Measurements from ENCODE around the gene CHD1.

The CHD1 gene

GRCh38 chr5:98923966-98924365 lies 4.8 kb downstream of the CHD1 start:
- no peak for TF ChIP-seq EZH2phosphoT487 (conservative IDR thresholded peaks at IDR 0.05; ENCODE audit: low read length)
- TF ChIP-seq, protein P1, sequence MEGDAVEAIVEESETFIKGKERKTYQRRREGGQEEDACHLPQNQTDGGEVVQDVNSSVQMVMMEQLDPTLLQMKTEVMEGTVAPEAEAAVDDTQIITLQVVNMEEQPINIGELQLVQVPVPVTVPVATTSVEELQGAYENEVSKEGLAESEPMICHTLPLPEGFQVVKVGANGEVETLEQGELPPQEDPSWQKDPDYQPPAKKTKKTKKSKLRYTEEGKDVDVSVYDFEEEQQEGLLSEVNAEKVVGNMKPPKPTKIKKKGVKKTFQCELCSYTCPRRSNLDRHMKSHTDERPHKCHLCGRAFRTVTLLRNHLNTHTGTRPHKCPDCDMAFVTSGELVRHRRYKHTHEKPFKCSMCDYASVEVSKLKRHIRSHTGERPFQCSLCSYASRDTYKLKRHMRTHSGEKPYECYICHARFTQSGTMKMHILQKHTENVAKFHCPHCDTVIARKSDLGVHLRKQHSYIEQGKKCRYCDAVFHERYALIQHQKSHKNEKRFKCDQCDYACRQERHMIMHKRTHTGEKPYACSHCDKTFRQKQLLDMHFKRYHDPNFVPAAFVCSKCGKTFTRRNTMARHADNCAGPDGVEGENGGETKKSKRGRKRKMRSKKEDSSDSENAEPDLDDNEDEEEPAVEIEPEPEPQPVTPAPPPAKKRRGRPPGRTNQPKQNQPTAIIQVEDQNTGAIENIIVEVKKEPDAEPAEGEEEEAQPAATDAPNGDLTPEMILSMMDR (IDR thresholded peaks at IDR 0.05; ENCODE audit: insufficient read depth, low read length, poor library complexity, severe bottlenecking) = no peak
- Histone ChIP-seq H4K20me1 (ENCODE audit: low read depth, low read length) (peaks cover 19% of the 10 kb centered on the region), H3K79me2 (ENCODE audit: insufficient read depth, low read length) (peaks cover 85% of the 10 kb centered on the region), H3K9me2 (replicated peaks; ENCODE audit: insufficient read depth, low read length) (no peaks in the 10 kb centered on the region), H3K4me3 (ENCODE audit: insufficient read depth, low read length, poor library complexity, severe bottlenecking) (no peak overlapping the region), H3K9ac (ENCODE audit: low read length) (no peak overlapping the region), H3K27me3 (ENCODE audit: low read length) (no peaks in the 10 kb centered on the region), H3K9me3 (ENCODE audit: insufficient read depth, low read length) (no peaks in the 10 kb centered on the region), H3K36me3 (ENCODE audit: low read length) (peaks cover 43% of the 10 kb centered on the region; the same call in 1 of the 2 replicates), H2AFZ (ENCODE audit: low read depth, low read length, severe bottlenecking) (no peak overlapping the region), H3F3A (ENCODE audit: insufficient read depth) (no peaks in the 10 kb centered on the region), H3K27ac (ENCODE audit: low read depth, low read length) (no peak overlapping the region), H3K4me2 (ENCODE audit: low read depth, low read length, poor library complexity, severe bottlenecking) (no peak overlapping the region)

- no peaks in the 10 kb centered on the region for H3K9me3 ChIP-seq (ENCODE audit: insufficient read depth, low read length)
- no peaks in the 10 kb centered on the region for H3K9me2 ChIP-seq (replicated peaks; ENCODE audit: insufficient read depth, low read length)
- H3K9ac ChIP-seq (ENCODE audit: low read length) = no peak overlapping the region
- H3K36me3 ChIP-seq (ENCODE audit: low read length) = peaks cover 49% of the 10 kb centered on the region; the same call in 1 of the 2 replicates
- H2AFZ ChIP-seq (ENCODE audit: low read depth, low read length, severe bottlenecking) = no peak overlapping the region
- no peak overlapping the region for H3K27ac ChIP-seq (ENCODE audit: low read depth, low read length)
- no peaks in the 10 kb centered on the region for H3K27me3 ChIP-seq (ENCODE audit: low read length)
- no peak overlapping the region for H3K4me3 ChIP-seq (ENCODE audit: insufficient read depth, low read length, poor library complexity, severe bottlenecking)
- H3K4me2 ChIP-seq (ENCODE audit: low read depth, low read length, poor library complexity, severe bottlenecking) = no peak overlapping the region
- H4K20me1 ChIP-seq (ENCODE audit: low read depth, low read length) = peaks cover 14% of the 10 kb centered on the region
- H3K79me2 ChIP-seq (ENCODE audit: insufficient read depth, low read length) = peaks cover 95% of the 10 kb centered on the region
- H3F3A ChIP-seq (ENCODE audit: insufficient read depth) = no peaks in the 10 kb centered on the region; the same call in 1 of the 2 replicates
- TF ChIP-seq, protein P1 (IDR thresholded peaks at IDR 0.05; ENCODE audit: insufficient read depth, low read length, poor library complexity, severe bottlenecking) = no peak
- TF ChIP-seq EZH2phosphoT487 (conservative IDR thresholded peaks at IDR 0.05; ENCODE audit: low read length) = no peak
Observed at GRCh38 chr5:98921947-98922505, 6.8 kb downstream of the CHD1 start.

DNA sequence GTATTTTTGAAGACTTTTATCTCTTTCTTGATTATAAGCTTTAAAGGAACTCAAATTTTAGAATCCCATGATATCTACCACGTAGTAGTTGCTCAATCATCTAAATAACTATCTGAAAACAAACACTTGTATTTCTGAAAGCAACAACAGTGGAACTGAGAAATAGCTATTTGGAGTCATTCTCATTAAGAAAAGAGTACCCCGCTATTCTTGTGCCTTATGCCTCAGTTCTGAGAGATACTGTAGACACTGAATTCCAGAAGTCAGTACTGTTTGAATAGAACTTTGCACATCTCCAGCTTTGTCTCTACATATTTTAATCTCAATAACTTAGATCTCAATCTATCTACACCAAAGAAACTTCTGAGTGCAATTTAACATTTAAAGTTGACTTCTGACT lies 11.4 kb downstream of the CHD1 start:
- Histone ChIP-seq H3K27ac (ENCODE audit: low read depth, low read length) (no peak overlapping the region), H3F3A (ENCODE audit: insufficient read depth) (no peaks in the 10 kb centered on the region; the same call in 1 of the 2 replicates), H3K4me2 (ENCODE audit: low read depth, low read length, poor library complexity, severe bottlenecking) (no peak overlapping the region), H4K20me1 (ENCODE audit: low read depth, low read length) (peaks cover 39% of the 10 kb centered on the region), H3K9me3 (ENCODE audit: insufficient read depth, low read length) (no peaks in the 10 kb centered on the region), H3K9ac (ENCODE audit: low read length) (no peak overlapping the region), H3K79me2 (ENCODE audit: insufficient read depth, low read length) (peaks cover 98% of the 10 kb centered on the region), H3K36me3 (ENCODE audit: low read length) (peaks cover 32% of the 10 kb centered on the region; the same call in 1 of the 2 replicates), H3K27me3 (ENCODE audit: low read length) (no peaks in the 10 kb centered on the region), H3K9me2 (replicated peaks; ENCODE audit: insufficient read depth, low read length) (no peaks in the 10 kb centered on the region), H3K4me3 (ENCODE audit: insufficient read depth, low read length, poor library complexity, severe bottlenecking) (no peak overlapping the region), H2AFZ (ENCODE audit: low read depth, low read length, severe bottlenecking) (no peak overlapping the region)
- TF ChIP-seq, protein P1 (IDR thresholded peaks at IDR 0.05; ENCODE audit: insufficient read depth, low read length, poor library complexity, severe bottlenecking) = no peak
- no peak for TF ChIP-seq EZH2phosphoT487 (conservative IDR thresholded peaks at IDR 0.05; ENCODE audit: low read length)

All from SU-DHL-6 (cell line).